Measurements from ENCODE around the gene CEACAM4.

CEACAM4 gene

GRCh38 chr19:41617941-41618730 lies 8.7 kb downstream of the CEACAM4 start:
- TF ChIP-seq, protein P1, sequence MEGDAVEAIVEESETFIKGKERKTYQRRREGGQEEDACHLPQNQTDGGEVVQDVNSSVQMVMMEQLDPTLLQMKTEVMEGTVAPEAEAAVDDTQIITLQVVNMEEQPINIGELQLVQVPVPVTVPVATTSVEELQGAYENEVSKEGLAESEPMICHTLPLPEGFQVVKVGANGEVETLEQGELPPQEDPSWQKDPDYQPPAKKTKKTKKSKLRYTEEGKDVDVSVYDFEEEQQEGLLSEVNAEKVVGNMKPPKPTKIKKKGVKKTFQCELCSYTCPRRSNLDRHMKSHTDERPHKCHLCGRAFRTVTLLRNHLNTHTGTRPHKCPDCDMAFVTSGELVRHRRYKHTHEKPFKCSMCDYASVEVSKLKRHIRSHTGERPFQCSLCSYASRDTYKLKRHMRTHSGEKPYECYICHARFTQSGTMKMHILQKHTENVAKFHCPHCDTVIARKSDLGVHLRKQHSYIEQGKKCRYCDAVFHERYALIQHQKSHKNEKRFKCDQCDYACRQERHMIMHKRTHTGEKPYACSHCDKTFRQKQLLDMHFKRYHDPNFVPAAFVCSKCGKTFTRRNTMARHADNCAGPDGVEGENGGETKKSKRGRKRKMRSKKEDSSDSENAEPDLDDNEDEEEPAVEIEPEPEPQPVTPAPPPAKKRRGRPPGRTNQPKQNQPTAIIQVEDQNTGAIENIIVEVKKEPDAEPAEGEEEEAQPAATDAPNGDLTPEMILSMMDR (IDR thresholded peaks at IDR 0.05; ENCODE audit: extremely low read depth, missing control alignments), result no peak
- DNase-seq (ENCODE audit: low spot score), result no peak

DNA sequence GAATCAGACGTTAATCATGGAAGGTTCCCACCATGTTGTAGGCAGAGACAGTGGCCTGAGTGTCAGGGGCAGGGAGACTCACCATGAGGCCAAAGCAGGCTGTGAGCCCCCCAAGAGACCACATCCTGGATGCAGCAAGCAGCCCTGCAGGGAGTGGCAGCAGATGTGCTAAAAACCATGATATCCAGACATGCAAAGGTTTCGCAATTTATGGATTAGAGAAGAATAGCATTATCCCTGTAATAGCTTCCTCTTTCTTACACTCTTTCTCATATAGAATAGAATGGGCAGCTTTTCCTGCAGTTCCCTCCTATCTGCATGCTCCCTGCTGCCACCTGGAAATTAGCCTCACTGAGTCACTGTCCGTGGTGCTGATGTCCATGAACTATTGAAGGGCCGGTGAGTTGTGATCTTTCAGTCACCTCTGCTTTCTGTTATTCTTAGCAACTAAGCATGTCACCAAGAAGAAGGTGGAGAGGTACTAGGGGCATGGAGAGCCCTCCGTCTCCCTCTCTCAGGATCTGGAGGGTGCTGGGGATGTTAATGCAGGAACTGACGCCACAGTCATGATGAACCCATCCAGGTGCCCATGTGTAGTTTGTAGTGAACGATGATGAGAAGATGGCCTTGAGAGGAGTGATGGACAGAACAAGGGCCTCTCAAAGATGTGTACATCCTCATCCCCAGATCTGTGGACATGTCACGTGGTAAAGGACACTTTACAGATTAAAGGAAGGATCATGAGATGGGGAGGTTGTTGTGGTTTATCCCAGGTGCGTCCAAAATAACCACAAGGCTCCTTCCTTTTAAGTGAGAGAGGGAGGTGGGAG lies 9.9 kb downstream of the CEACAM4 start:
- TF ChIP-seq, protein P1 (IDR thresholded peaks at IDR 0.05; ENCODE audit: extremely low read depth, missing control alignments), result no peak
- DNase-seq (ENCODE audit: low spot score), result no peak

DNA sequence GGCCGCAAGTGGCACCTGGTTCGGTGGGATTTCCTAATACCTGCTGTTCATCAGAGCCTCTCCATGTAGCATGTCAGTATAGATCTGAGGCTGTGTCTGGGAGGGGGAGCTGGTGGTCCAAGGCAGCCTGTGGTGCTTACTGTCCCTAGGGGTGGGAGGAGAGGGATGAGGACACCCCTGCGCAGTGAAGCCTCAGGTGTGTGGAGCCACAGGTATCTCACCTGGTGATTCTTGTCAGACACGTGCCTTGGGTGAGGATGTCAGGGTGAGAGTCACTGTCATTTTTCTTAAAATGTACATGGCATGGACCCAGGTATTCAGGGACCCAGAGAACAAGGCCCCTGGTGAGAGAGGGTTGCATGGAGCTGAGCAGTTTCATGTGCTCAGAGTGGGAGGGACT lies 11.7 kb downstream of the CEACAM4 start:
- no peak for DNase-seq (ENCODE audit: low spot score)
- TF ChIP-seq, protein P1 (IDR thresholded peaks at IDR 0.05; ENCODE audit: extremely low read depth, missing control alignments), result no peak

- TF ChIP-seq, protein P1 (IDR thresholded peaks at IDR 0.05; ENCODE audit: extremely low read depth, missing control alignments), result no peak
- no peak for DNase-seq (ENCODE audit: low spot score)
Measured at GRCh38 chr19:41612483-41612882, 14.4 kb downstream of the CEACAM4 start.

- TF ChIP-seq, protein P1 (IDR thresholded peaks at IDR 0.05; ENCODE audit: extremely low read depth, missing control alignments), result no peak
- no peak for DNase-seq (ENCODE audit: low spot score)
Measured at GRCh38 chr19:41610789-41611188, 16.1 kb downstream of the CEACAM4 start.

GRCh38 chr19:41607668-41608067 lies 19.2 kb downstream of the CEACAM4 start:
- TF ChIP-seq, protein P1 (IDR thresholded peaks at IDR 0.05; ENCODE audit: extremely low read depth, missing control alignments), result no peak
- DNase-seq (ENCODE audit: low spot score), result no peak

GRCh38 chr19:41606215-41606837 lies 20.5 kb downstream of the CEACAM4 start:
- DNase-seq (ENCODE audit: low spot score), result no peak
- TF ChIP-seq, protein P1 (IDR thresholded peaks at IDR 0.05; ENCODE audit: extremely low read depth, missing control alignments), result no peak
